CD4-positive, alpha-beta T cell treated with Interleukin-1 beta for 1 hour (primary cell): ENCODE results near the gene MRPL34.

Experiments
- DNase-seq, 2 donors: peaks; one replicate each; pipeline ENCODE4 v3.0.0-alpha.2; 2020 to 2022

Gene MRPL34

DNA sequence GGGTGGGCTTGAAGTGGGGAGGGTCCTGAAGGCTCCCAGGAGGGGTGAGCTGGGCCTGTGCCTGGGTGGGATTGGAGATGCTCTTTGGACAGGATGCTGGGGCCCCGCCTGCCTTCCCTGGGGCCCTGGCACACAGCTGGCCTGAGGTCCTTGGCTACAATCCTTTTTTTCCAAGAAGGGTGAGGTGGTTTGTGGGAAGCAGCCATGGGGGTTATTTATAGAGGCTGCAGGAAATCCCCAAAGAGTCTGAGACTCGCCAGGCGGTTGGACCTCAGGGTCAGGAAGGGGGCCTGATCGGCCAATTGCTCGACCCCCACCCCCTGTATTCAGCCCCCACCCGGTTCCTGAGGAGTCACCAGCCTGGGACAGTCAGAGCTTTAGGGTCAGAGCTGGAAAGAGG lies 41.7 kb downstream of the MRPL34 start:
- DNase-seq: no peak

GRCh38 chr19:17347877-17348276 lies 42.2 kb downstream of the MRPL34 start:
- DNase-seq: no peak

DNA sequence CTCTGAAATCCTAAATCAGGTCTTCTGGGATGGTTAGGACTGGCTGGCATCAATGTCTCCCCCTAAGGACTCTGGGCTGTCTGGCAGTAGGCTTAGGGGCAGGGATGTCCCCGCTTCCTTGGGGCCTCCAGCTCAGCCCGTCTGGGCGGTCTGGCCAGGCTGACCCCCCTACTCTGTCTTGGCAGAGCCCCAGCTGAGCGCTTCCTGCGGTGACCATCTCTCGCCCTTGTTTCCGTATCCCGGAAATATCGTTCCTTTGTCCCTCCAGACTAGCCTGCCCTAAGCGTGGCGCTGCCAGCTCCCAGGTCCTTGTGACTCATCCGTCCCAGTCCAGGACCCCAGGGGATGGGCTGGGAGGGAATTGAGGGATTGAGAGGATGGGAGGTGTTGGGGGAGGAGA lies 43.0 kb downstream of the MRPL34 start:
- no peak for DNase-seq

GRCh38 chr19:17351815-17352435 lies 46.3 kb downstream of the MRPL34 start:
- DNase-seq: no peak

- no peak for DNase-seq
Observed at GRCh38 chr19:17352608-17353280, 47.1 kb downstream of the MRPL34 start.

DNA sequence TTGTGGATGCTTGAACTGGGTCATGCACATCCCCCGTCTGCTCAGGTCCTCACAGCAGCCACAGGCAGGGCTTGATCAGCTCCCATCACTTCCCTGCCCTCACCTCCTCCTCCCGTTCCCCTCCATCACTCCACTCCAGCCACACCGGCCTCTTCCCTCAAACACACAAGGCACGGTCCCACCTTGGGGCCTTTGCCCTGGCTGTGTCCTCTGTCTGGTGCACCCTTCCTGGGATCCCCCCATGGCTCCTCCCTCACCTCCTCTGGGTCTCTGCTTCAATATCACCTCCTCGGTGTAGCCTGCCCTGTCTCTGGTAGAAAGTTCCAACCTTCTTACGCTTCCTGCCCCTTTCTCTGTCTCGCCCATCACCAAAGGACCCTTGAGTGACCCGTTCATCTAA lies 47.7 kb downstream of the MRPL34 start:
- DNase-seq: no peak
